Ecto neural progenitor cell (in vitro differentiated cells): Measurements from ENCODE around the gene FREY1.

Source experiments
- DNase-seq: peaks from one replicate; pipeline ENCODE4 v3.0.0-alpha.2; 2018; ENCODE audit warnings: low spot score

Gene FREY1

DNA sequence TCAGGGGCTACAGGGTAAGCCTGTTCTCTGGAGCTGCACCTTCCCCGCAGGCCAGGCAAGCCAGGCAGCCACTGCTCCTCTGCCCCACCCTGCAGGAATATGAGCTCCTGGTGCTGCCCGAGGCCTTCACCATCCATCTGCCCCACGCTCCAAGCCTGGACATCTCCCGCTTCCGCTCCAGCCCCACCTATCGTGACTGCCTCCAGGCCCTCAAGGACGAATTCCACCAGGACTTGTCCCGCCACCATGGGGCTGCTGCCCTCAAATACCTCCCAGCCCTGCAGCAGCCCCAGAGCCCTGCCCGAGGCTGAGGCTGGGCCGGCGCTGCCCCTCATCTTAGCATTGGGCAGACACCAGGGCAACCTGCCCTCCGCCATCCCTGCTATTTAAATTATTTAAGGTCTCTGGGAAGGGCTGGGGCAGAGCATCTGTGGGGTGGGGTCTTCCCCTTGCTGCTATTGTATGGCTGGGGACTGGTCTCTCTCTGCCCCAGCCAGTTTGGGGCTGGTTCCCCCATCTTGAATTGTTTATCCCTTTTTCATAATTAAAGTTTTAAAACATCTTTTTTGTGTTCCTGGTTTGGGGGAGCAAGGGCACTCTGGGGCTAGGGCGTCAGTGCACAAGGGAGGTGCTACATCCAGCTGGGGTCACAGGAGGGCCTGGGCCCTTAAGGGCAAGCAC lies 21.6 kb upstream of the FREY1 start:
- peak; percentile 46 for DNase-seq

DNA sequence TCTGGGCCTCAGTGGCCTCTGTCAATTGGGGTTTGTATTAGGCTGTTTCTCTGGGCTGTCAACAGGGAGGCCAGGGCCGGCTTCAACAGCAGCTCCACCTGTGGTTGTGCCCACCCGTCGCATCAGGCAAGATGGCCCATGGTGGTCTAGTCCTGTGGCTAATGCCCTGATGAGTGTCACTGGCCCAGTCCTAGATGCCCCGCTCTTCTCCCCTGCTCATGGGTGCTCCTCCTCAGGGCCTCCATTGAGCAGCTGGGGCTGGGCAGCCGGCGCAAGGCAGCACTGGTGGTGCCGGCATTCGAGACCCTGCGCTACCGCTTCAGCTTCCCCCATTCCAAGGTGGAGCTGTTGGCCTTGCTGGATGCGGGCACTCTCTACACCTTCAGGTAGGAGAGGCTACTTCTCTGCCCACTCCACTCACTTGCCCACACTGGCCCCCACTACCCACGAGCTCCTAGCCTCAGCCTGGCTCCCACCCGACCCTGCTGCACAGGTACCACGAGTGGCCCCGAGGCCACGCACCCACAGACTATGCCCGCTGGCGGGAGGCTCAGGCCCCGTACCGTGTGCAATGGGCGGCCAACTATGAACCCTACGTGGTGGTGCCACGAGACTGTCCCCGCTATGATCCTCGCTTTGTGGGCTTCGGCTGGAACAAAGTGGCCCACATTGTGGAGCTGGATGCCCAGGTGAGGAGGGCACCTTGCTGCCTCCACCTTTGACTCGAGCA lies 20.8 kb upstream of the FREY1 start:
- DNase-seq: no peak

DNA sequence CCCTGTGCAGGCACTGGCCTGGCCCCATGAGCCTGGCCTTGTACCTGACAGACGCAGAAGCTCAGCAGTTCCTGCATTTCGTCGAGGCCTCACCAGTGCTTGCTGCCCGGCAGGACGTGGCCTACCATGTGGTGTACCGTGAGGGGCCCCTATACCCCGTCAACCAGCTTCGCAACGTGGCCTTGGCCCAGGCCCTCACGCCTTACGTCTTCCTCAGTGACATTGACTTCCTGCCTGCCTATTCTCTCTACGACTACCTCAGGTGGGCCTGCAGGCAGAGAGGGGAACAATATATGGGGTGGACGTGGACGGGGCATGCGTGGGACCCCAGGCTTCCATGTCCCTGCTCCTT lies 20.2 kb upstream of the FREY1 start:
- DNase-seq: peak; percentile 38

DNA sequence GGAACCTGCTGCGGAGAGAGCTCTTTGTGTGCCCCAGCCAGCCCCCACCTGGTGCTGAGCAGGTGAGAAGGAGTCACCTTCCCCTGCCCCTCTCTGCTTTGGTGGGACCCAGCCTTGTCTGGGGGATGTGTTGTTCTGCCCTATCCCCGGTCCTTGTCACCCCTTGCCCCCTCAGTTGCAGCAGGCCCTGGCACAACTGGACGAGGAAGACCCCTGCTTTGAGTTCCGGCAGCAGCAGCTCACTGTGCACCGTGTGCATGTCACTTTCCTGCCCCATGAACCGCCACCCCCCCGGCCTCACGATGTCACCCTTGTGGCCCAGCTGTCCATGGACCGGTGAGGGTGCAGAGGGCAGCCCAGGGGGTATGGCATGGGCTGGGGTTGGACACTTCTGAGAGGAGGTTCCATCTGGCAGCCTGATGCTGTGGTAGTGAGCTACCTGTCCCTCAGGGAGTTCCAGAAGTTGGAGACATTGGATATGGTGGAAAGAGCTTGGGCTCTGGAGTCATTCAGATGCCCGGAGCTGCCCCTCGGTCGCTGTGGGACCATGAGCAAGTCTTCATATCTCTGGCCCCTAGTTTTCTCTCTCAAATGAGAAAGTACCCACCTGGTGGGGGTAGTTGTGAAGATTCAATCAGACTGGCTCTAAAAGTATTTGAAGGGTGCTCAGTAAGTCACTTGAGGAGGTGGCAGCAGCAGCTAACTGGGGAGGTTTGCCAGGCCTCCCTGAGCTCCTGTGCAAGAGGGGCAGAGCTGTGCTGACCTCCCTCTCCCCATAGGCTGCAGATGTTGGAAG lies 19.7 kb upstream of the FREY1 start:
- no peak for DNase-seq

DNA sequence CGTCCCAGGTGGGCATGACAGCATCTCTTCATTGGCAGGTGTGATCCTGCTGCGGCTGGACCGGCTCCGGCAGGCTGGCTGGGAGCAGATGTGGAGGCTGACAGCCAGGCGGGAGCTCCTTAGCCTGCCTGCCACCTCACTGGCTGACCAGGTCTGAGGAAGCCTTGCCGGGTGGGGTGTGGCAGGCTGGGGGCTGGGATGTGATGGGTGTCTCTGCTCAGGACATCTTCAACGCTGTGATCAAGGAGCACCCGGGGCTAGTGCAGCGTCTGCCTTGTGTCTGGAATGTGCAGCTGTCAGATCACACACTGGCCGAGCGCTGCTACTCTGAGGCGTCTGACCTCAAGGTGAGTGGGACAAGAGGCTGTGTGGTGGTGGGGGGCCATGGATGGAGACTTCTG lies 18.9 kb upstream of the FREY1 start:
- DNase-seq: peak; percentile 49

DNA sequence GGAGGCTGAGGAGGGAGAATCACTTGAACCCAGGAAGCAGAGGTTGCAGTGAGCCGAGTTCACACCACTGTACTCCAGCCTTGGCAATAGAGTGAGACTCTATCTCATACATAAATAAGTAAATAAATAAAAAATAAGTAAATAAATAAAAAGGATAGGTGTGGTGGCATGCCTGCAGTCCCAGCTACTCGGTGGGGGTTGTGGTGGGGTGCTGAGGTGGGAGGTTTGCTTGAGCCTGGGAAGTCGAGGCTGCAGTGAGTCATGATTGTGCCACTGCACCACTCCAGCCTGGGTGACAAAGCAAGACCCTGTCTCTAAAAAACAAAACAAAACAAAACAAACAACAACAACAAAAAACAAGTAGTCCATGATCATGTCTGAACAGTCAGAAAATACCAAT lies 18.5 kb upstream of the FREY1 start:
- DNase-seq: no peak

DNA sequence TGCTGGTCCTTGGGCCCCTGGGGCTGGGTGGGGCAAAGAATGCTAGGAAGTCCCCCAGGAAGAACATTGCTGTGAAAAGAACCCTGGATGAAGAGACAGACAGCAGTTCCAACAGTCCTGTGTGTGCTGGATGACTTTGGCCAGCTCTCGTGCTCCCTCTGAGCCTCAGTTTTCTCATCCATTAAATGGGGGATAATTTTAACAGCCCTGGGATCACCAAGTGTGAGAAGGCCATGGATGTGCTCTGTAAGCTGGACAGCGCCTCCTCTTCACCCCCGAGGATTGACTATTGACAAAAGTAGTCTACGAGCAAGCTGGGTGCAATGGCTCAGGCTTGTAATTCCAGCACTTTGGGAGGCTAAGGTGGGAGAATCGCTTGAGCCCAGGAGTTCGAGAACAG lies 17.9 kb upstream of the FREY1 start:
- no peak for DNase-seq

DNA sequence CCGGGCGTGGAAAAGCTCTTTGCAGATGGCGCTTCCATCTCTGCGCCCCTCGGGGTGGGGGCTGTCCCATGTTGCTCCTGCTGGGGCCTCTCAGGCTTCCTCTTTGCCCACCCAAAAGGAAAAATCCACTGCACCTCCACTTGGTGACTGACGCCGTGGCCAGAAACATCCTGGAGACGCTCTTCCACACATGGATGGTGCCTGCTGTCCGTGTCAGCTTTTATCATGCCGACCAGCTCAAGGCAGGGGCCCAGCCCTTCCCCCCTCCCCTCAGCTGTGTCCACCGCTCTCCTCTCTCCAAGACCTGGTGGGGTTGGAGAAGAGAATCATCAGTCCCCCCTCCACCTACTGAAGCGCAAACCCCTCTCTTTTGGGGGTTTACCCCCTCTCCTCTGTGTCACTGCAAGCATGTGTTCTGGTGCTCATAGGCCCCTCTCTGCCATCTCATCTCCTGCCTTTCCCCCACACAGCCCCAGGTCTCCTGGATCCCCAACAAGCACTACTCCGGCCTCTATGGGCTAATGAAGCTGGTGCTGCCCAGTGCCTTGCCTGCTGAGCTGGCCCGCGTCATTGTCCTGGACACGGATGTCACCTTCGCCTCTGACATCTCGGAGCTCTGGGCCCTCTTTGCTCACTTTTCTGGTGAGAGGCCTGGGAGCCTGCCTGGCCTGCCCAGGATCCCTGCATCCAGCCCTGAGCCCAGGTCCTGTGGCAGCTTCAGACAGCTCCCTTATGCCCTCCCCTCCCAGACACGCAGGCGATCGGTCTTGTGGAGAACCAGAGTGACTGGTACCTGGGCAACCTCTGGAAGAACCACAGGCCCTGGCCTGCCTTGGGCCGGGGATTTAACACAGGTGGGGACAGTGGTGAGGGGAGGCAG lies 17.2 kb upstream of the FREY1 start:
- peak; percentile 45 for DNase-seq

DNA sequence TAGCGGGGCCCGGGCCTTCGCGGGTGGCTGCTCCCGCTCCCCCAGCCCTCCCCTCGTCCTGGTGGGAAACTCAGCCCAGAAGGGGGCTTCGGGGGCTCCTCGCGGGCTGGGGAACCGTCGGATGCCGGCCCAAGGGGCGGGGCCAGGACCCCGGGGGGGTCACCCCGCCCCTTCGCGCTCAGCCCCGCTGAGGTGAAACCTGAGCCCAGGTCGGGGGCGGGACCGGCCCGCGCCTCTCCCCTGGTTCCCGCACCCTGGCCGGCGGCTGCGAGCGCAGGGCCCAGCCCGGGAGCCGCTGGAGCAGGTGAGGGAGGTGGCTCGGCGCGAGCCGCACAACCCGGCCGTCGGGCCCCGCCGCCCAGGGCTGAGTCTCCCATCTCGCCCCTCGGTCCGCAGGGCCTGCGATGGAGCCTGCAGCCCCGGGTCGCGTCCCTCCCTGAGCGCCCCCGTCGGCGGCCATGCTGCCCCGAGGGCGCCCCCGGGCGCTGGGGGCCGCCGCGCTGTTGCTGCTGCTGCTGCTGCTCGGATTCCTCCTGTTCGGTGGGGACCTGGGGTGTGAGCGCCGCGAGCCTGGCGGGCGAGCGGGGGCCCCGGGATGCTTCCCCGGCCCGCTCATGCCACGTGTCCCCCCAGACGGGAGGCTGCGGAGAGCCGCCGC lies 15.5 kb upstream of the FREY1 start, which contains the start of gene LARGE2:
Gene LARGE2, plus strand, starts transcription at position 232 of the 658 bp plus-strand sequence. Its CDS starts 227 bp downstream, at position 459.
- peak; percentile 85 for DNase-seq

DNA sequence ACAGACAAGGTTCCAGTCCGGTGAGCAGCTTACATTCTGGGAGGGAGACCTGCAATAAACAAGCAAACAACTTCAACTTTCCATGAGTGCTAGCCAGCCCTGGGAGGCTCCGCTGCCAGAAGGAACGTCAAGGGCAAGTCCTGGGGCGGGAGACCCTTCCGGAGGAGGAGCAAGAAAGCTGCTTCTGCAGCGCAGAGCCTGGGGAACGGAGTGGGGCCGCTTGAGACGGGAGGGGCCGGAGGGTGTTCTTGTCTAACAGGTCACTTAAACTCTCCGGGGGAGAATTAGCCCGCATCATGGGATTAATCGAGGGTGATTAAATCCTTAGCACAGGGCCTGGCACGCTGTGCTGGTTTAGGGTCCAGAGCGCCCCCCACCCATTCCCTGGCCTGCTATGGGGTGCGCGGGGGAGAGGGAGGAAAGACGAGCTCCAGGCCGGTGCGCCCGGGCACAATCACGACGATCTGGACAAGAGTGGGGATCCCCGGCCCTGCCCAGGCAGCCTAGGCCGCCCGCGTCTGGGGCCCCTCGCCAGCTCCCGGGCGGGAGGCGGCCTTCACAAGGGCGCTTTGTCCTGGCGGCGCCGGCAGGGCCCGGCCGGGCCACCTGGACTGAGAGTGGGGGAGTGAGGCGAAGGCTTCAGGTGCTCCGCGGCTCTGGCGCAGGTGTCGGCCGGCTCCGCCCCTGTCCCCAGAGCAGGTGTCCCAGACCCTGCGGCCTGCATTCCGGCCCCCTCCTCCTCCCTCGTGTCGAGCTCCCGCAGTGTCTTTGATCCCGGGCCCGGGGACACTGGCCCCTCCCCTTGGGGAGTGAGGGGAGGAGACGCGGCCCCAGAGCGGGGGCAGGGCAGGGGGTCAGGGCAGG lies 14.7 kb upstream of the FREY1 start:
- DNase-seq: peak; percentile 69

DNA sequence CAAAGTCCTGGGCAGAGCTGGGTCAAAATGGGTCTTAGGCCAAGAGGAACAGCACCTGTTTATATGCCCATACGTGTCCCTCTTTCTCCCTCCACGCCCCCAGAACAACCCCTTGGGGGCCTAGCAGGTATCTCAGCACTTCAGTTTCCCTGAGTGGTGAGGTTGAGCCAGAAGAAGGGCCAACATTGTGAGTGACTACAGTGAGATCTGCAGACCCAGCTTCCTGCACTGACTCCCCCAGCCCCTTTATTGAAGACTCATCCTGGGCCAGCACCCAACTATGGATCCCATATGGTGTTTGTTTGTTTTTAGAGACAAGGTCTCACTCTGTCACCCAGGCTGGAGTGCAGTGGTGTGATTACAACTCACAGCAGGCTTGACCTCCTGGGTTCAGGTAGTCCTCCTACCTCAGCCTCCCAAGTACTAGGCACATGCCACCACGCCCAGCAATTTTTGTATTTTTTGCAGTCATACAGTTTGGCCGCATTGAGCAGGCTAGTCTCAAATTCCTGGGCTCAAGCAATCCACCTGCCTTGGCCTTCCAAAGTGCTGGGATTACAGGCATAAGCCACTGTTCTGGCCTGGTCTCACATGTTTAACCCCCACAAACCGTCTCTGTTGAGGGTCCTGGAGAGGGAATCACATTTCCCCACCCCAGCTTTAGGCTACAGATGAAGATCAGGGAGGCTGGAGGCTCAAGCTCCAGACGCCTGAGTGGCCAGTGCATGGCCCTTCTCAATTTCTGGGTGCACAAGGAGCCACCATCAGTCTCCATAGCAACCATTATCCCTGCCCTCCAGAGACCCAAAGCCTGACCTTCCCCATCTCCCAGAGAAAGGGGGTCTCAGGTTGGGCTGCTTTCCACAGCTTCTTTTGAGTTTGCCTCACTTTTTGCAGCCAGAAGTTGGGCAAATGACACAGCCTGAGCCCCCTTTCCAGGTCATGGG lies 13.7 kb upstream of the FREY1 start:
- DNase-seq: no peak

DNA sequence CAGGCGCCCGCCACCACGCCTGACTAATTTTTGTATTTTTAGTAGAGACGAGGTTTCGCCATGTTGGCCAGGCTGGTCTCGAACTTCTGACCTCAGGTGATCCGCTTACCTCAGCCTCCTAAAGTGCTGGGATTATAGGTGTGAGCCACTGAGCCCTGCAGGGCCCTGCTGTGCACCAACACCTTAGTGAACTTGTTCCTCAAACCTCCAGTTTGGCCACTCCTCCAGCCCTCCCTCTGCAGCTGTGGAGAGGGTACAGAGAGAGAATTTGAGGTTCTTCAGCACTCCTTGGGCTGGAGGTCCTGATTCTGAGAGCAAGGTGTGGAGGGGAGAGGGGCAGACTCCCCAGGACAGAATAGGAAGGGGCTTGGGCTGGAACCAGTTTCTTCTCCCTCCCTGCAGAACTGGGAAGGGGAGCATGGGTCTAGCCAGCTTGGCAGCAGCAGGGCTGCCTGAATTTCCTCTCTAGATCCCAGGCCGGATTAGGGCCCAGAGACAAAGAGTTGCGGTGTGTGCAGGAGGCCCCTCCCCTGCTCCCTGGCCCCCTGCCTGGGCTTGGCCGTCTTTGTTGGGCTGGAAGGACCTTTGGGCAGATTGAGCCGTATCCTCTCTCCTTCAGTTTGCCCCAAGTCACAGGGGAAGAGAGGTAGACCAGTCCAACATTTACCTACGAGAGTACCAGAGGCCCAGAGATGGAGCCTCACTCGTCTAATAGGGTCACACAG lies 12.9 kb upstream of the FREY1 start:
- DNase-seq: peak; percentile 68

DNA sequence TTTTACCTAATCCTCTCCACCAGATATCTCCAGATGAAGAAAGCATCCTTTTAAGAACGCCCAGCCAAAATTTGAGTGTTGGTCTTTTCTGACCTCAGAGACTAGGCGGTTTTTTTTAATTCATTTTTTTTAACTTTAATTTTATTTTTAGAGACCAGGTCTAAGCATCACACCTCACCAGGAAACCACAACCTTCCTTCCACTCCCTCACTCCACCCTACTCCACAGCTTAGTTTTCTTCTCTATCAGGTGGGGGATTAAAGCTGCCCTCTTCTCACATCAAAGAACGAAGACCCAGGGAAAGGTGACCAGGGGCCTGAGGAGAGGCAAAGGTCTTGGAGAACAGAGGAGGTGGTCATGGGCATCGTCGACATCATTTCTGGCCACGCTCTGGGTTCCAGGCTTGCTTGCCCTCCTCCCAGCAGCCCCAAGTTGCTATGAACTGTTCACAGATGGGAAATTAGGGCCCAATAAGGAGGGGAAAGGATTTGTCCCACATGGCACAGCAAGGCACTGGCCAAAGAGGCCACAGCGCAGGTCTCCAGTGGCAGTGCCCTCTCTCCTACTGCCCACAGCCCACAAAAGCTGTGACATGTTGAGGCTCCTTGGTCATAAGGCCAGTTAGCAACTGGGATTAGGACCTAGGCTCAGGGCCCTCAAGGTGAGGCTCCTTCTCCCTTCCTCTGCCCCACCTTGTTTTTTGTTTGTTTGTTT lies 12.0 kb upstream of the FREY1 start:
- DNase-seq: no peak

DNA sequence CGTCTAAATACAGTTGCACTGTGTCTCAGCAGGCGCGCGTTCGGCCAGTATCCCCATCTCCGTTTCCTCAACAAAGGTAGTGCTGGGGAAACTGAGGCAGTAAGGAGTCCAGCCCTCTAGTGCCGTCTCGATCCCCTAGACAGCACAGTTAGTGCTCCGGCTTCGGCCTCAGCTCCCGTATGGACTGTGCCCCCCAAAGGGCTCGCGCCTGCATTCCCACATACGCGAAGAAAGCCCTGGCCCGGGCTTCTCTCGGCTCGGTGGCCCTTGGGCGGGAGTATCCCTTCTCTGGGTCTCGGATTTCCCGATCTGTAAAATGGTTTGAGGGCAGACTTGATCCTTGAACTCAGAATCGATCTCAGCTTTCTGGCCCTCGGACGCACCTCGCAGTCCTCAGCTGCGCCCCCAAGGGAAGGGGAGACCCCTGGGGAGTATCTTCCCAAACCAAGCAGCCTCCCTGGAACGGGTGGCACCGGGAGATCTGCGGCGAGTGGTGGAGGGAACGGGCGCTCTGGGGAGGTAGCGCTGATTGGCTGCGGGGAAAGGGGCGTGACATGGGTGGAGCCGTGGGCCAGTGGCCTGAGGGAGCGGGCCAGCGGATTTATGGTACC lies 11.4 kb upstream of the FREY1 start:
- peak; percentile 88 for DNase-seq

DNA sequence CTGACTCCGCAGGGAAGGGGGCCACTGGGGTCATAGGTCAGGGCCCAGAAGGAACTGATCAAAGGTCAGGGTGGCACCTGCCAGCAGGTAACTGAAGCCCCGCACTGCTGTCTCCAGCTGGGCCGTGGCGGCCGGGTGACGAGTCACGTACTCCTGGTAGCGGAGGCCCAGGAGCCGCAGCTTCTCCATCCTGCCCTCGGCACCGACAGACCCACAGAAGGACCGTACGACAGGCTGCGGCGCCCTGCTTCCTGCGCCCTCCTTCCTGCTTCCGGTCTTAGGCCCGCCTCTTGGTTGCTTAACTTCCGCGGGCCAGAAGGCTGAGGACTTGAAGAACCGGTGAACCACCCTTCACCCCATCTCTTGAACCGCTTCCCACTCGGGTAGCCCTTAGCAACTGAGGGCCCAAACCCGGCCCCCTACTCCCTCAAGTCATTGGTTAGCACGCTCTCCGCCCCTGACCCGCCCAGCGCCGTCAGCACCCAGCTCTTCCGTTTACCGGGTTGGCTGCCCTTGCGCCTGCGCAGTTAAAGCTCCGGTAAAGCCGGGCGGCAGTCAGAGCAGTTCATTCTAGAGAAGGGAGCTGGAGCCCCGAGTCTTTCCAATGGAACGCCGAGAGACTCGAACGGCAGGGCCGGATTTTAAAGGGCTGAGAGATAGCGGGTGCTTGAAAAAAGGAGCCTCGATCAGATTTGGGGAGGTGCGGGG lies 10.7 kb upstream of the FREY1 start, which contains the start of gene PEX16:
Gene PEX16, minus strand, starts transcription at position 255 of the 708 bp plus-strand sequence. Its CDS starts 66 bp downstream, at position 189.
- DNase-seq: peak; percentile 95

DNA sequence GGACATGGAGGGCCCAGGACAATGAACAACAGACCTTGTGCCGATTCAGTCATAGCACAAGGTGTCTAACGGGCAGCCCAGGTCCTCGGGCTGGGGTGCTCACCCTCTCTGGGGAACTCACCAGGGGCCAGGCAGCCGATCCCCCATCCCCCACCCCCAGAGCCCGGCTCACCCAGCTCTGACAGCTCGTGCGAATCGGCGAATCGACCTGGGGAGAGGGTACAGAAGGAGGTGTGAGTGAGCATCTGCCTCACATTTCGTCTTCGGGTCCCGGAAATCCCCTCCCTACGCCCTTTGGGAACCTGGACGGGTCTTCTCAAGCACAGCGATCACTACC lies 10.2 kb upstream of the FREY1 start:
- no peak for DNase-seq

DNA sequence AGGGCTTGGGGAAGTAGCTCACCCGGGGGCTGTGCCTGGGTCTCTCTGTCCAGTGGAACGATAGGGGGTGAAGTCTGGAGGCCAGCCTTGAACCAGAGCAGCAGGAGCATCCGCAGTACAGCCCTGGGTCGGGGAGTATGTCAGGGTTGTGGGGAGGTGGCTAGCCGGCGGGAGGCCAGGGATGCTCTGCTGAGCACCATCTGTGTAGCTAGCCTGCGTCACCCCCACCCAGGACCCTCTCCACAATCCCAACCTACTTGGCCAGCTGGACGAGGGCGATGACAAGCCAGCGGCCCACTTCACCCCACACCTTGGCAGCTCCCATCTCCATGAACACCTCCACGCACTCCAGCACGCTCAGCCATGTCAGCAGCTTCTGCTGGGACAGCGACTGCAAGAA lies 8.4 kb upstream of the FREY1 start:
- no peak for DNase-seq
